ENCODE data around the gene NR3C1. TPM values are rescaled to one million over a fixed set of nuclear protein-coding genes. Genes with fewer than 3 reads are reported as not detected.

Gene NR3C1
- polyA plus RNA-seq (2013, experiment 1 of 2): 24.7 TPM
- 24.3 TPM for polyA plus RNA-seq (2013, experiment 2 of 2)

DNA sequence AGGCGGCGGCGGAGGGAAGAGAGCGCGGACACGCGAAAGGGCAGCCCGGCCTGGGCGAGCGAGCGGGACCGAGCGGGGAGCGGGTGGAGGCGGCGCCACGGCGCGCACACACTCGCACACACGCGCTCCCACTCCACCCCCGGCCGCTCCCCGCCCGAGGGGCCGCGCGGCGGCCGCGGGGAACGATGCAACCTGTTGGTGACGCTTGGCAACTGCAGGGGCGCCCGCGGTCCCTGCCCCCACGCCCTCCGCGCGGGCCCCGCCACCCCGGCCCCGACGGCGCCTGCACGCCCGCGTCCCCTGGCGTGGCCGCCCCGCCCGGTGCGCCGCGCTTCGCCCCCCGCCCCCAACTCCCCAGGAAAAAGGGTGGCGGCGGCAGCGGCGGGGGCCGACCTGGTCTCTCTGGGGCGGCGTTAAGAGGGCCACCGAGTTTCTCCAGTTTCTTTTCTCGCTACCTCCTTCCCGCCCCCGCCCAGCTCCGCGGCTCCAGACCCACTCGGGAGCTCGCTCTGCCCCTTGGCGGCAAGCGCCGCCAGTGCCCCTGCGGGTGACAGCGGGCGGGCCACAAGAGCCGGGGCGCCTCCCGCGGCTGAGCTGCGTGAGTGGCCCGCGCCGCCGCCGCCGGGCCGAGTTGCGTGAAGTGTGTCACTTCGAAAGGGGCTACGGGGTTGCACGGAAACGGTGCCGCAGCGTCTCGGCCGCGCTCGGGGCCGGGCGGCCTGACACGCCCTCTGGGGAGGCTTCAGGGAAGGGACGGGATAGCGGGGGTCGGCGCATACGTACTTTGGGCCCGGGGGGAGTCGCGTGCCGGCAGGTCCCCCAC is at the start of gene NR3C1:
Gene NR3C1 (minus strand): TSS at position 94 of the 823 bp plus-strand sequence. CDS start 2,847 bp downstream, outside the sequence.
- Histone ChIP-seq H4K8ac (ENCODE audit: low read length) (peak within 1 kb of the TSS; percentile 95), H3K9ac (ENCODE audit: low read length) (peak within 1 kb of the TSS; percentile 96), H2BK5ac (ENCODE audit: low read depth, low read length, poor library complexity, severe bottlenecking) (peak within 1 kb of the TSS; percentile 96), H3K4ac (ENCODE audit: low read depth in 1 of 2, low read length in 2 of 2) (peak within 1 kb of the TSS; percentile 81 to 96), H2AK5ac (ENCODE audit: low read length, severe bottlenecking) (no peak within 1 kb of the TSS), H2AFZ (ENCODE audit: low read depth, low read length) (peak within 1 kb of the TSS; percentile 85), H2BK120ac (ENCODE audit: low read depth, low read length) (peak within 1 kb of the TSS; percentile 100), H2BK15ac (ENCODE audit: low read depth, poor library complexity, severe bottlenecking) (peak within 1 kb of the TSS; percentile 100), H3K36me3 (ENCODE audit: control insufficient read depth in 1 of 2, insufficient read depth in 2 of 2, low read depth in 1 of 2, low read length in 2 of 2) (peaks cover 0 to 16% of the 10 kb centered on the region in 2 experiments), H3K79me1 (replicated peaks; ENCODE audit: low read length, poor library complexity, severe bottlenecking) (peaks cover 7% of the 10 kb centered on the region), H3K4me3 (ENCODE audit: insufficient read depth in 1 of 2, low read depth in 1 of 2, low read length in 2 of 2) (peak within 1 kb of the TSS; percentile 89 to 97), H3K9me3 (ENCODE audit: control insufficient read depth, low read length) (no peaks in the 10 kb centered on the region), H3K27me3 (ENCODE audit: control insufficient read depth in 1 of 2, insufficient read depth in 1 of 2, low read length in 2 of 2) (no peaks in the 10 kb centered on the region), H3K4me2 (ENCODE audit: low read length, poor library complexity, severe bottlenecking) (peak within 1 kb of the TSS; percentile 87), H3K27ac (ENCODE audit: low read length, poor library complexity, severe bottlenecking) (peak within 1 kb of the TSS; percentile 93), H3K18ac (ENCODE audit: low read depth in 1 of 2, low read length in 2 of 2) (peak within 1 kb of the TSS; percentile 98 to 99), H2BK12ac (ENCODE audit: low read length in 2 of 2) (peak within 1 kb of the TSS; percentile 89 to 98), H3K4me1 (ENCODE audit: control insufficient read depth, insufficient read depth, low read depth, low read length) (peaks cover 2% of the 10 kb centered on the region), H3K23ac (ENCODE audit: low read length in 2 of 2) (peak within 1 kb of the TSS; percentile 85 to 93), H4K91ac (ENCODE audit: low read length) (peak within 1 kb of the TSS; percentile 97), H3K14ac (ENCODE audit: low read length in 2 of 2) (peak within 1 kb of the TSS; percentile 57 to 98)
- under 1% methylated on average over 54 of the region's 114 CpGs for WGBS
- DNase-seq: peak; percentile 90

DNA sequence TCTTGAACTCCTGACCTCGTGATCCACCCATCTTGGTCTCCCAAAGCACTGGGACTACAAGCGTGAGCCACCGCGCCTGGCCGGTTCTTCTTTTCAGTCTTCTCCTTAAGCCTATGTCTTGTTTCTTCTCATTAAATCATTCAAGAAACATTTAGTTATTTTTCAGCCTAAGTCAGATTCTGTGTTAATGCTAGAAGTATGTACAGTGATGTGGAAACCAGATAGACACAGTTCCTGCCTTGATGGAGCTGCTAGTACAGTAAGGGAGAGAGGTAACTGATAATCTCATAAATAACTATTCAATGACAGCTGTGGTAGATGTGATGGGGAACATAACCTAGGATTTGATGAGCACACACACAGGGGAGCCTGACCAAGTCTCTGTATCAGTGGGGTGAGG is 46.3 kb upstream of the NR3C1 start:
- DNase-seq: no peak
- Histone ChIP-seq H3K4me3 (ENCODE audit: insufficient read depth in 1 of 2, low read depth in 1 of 2, low read length in 2 of 2) (no peak overlapping the region), H4K8ac (ENCODE audit: low read length) (no peak overlapping the region), H3K36me3 (ENCODE audit: control insufficient read depth in 1 of 2, insufficient read depth in 2 of 2, low read depth in 1 of 2, low read length in 2 of 2) (no peaks in the 10 kb centered on the region), H2AFZ (ENCODE audit: low read depth, low read length) (no peak overlapping the region), H2BK12ac (ENCODE audit: low read length in 2 of 2) (no peak overlapping the region), H3K27ac (ENCODE audit: low read length, poor library complexity, severe bottlenecking) (no peak overlapping the region), H3K27me3 (ENCODE audit: control insufficient read depth in 1 of 2, insufficient read depth in 1 of 2, low read length in 2 of 2) (no peaks in the 10 kb centered on the region), H3K4me2 (ENCODE audit: low read length, poor library complexity, severe bottlenecking) (no peak overlapping the region), H3K23ac (ENCODE audit: low read length in 2 of 2) (no peak overlapping the region), H3K18ac (ENCODE audit: low read depth in 1 of 2, low read length in 2 of 2) (no peak overlapping the region), H3K9ac (ENCODE audit: low read length) (no peak overlapping the region), H2BK120ac (ENCODE audit: low read depth, low read length) (no peak overlapping the region), H3K9me3 (ENCODE audit: control insufficient read depth, low read length) (no peaks in the 10 kb centered on the region), H3K4ac (ENCODE audit: low read depth in 1 of 2, low read length in 2 of 2) (no peak overlapping the region), H3K79me1 (replicated peaks; ENCODE audit: low read length, poor library complexity, severe bottlenecking) (no peaks in the 10 kb centered on the region), H2BK5ac (ENCODE audit: low read depth, low read length, poor library complexity, severe bottlenecking) (no peak overlapping the region), H2AK5ac (ENCODE audit: low read length, severe bottlenecking) (no peak overlapping the region), H3K14ac (ENCODE audit: low read length in 2 of 2) (no peak overlapping the region), H3K4me1 (ENCODE audit: control insufficient read depth, insufficient read depth, low read depth, low read length) (no peaks in the 10 kb centered on the region), H2BK15ac (ENCODE audit: low read depth, poor library complexity, severe bottlenecking) (no peak overlapping the region), H4K91ac (ENCODE audit: low read length) (no peak overlapping the region)
- 94% methylated on average over 5 of the region's 5 CpGs for WGBS

DNA sequence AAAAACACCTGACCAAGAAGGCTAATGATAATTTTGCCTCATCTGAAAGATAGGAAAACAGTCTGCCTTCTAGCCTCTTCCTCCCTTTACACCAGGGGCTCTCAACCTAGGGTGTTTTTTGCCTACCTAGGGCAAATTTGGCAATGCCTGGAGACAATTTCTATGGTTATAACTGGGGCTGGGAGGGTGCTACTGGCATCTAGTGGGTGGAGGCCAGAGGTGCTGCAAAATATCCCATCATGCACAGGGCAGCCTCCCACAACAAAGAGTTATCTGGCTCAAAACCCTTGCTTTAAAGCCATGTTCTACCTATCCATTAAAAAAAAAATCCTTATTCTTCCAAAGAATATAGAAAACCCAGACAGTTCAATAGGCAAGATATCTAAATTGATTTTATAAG is 45.0 kb upstream of the NR3C1 start:
- H3K9me3 ChIP-seq (ENCODE audit: control insufficient read depth, low read length): no peaks in the 10 kb centered on the region
- H3K4me3 ChIP-seq (ENCODE audit: insufficient read depth in 1 of 2, low read depth in 1 of 2, low read length in 2 of 2): no peak overlapping the region
- H3K27me3 ChIP-seq (ENCODE audit: control insufficient read depth in 1 of 2, insufficient read depth in 1 of 2, low read length in 2 of 2): no peaks in the 10 kb centered on the region
- no peak overlapping the region for H2AFZ ChIP-seq (ENCODE audit: low read depth, low read length)
- H3K9ac ChIP-seq (ENCODE audit: low read length): no peak overlapping the region
- H3K4me2 ChIP-seq (ENCODE audit: low read length, poor library complexity, severe bottlenecking): no peak overlapping the region
- H2AK5ac ChIP-seq (ENCODE audit: low read length, severe bottlenecking): no peak overlapping the region
- H2BK15ac ChIP-seq (ENCODE audit: low read depth, poor library complexity, severe bottlenecking): no peak overlapping the region
- H4K8ac ChIP-seq (ENCODE audit: low read length): no peak overlapping the region
- H3K36me3 ChIP-seq (ENCODE audit: control insufficient read depth in 1 of 2, insufficient read depth in 2 of 2, low read depth in 1 of 2, low read length in 2 of 2): no peaks in the 10 kb centered on the region
- no peak overlapping the region for H3K18ac ChIP-seq (ENCODE audit: low read depth in 1 of 2, low read length in 2 of 2)
- no peak for DNase-seq
- H2BK5ac ChIP-seq (ENCODE audit: low read depth, low read length, poor library complexity, severe bottlenecking): no peak overlapping the region
- H2BK120ac ChIP-seq (ENCODE audit: low read depth, low read length): no peak overlapping the region
- no peak overlapping the region for H4K91ac ChIP-seq (ENCODE audit: low read length)
- H3K14ac ChIP-seq (ENCODE audit: low read length in 2 of 2): no peak overlapping the region
- no peaks in the 10 kb centered on the region for H3K4me1 ChIP-seq (ENCODE audit: control insufficient read depth, insufficient read depth, low read depth, low read length)
- H3K4ac ChIP-seq (ENCODE audit: low read depth in 1 of 2, low read length in 2 of 2): no peak overlapping the region
- H3K27ac ChIP-seq (ENCODE audit: low read length, poor library complexity, severe bottlenecking): no peak overlapping the region
- no peaks in the 10 kb centered on the region for H3K79me1 ChIP-seq (replicated peaks; ENCODE audit: low read length, poor library complexity, severe bottlenecking)
- no peak overlapping the region for H2BK12ac ChIP-seq (ENCODE audit: low read length in 2 of 2)
- H3K23ac ChIP-seq (ENCODE audit: low read length in 2 of 2): no peak overlapping the region

DNA sequence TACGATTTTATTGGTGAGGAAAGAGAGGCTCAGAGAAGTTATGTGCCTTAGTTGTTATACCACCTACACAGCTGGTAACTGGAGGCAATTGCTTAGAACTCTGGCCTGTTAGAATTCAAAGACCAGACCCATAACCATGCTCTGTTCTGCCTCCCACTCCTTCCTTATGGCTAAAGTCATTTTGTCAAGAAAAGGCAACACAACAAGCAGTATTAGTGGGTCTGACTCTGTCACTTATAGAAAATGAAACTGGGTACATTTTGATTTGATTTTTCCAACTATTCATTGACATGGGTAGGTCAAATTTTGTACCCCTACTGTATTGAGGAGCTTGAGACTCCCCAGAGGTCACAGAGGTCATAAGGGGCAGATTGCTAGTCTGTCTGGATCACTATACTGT is 44.5 kb upstream of the NR3C1 start:
- H2BK12ac ChIP-seq (ENCODE audit: low read length in 2 of 2): no peak overlapping the region
- H3K79me1 ChIP-seq (replicated peaks; ENCODE audit: low read length, poor library complexity, severe bottlenecking): no peaks in the 10 kb centered on the region
- no peak overlapping the region for H3K18ac ChIP-seq (ENCODE audit: low read depth in 1 of 2, low read length in 2 of 2)
- no peak overlapping the region for H3K9ac ChIP-seq (ENCODE audit: low read length)
- H2BK120ac ChIP-seq (ENCODE audit: low read depth, low read length): no peak overlapping the region
- no peak overlapping the region for H3K23ac ChIP-seq (ENCODE audit: low read length in 2 of 2)
- H4K8ac ChIP-seq (ENCODE audit: low read length): no peak overlapping the region
- H3K4me1 ChIP-seq (ENCODE audit: control insufficient read depth, insufficient read depth, low read depth, low read length): no peaks in the 10 kb centered on the region
- H4K91ac ChIP-seq (ENCODE audit: low read length): no peak overlapping the region
- no peak overlapping the region for H3K4me2 ChIP-seq (ENCODE audit: low read length, poor library complexity, severe bottlenecking)
- H2BK15ac ChIP-seq (ENCODE audit: low read depth, poor library complexity, severe bottlenecking): no peak overlapping the region
- H3K27ac ChIP-seq (ENCODE audit: low read length, poor library complexity, severe bottlenecking): no peak overlapping the region
- H3K36me3 ChIP-seq (ENCODE audit: control insufficient read depth in 1 of 2, insufficient read depth in 2 of 2, low read depth in 1 of 2, low read length in 2 of 2): no peaks in the 10 kb centered on the region
- no peak overlapping the region for H3K4ac ChIP-seq (ENCODE audit: low read depth in 1 of 2, low read length in 2 of 2)
- H3K4me3 ChIP-seq (ENCODE audit: insufficient read depth in 1 of 2, low read depth in 1 of 2, low read length in 2 of 2): no peak overlapping the region
- no peak for DNase-seq
- H3K14ac ChIP-seq (ENCODE audit: low read length in 2 of 2): no peak overlapping the region
- WGBS: no CpG with 5 or more reads among the region's 1 CpG
- H2BK5ac ChIP-seq (ENCODE audit: low read depth, low read length, poor library complexity, severe bottlenecking): no peak overlapping the region
- no peaks in the 10 kb centered on the region for H3K27me3 ChIP-seq (ENCODE audit: control insufficient read depth in 1 of 2, insufficient read depth in 1 of 2, low read length in 2 of 2)
- H2AK5ac ChIP-seq (ENCODE audit: low read length, severe bottlenecking): no peak overlapping the region
- no peaks in the 10 kb centered on the region for H3K9me3 ChIP-seq (ENCODE audit: control insufficient read depth, low read length)
- H2AFZ ChIP-seq (ENCODE audit: low read depth, low read length): no peak overlapping the region

Measured in mesenchymal stem cell (in vitro differentiated cells and primary cell).